Mucosa of gallbladder (tissue), 1 donor: ENCODE results near the gene ERCC1. TPM values are rescaled to one million over a fixed set of nuclear protein-coding genes. Genes with fewer than 3 reads are reported as not detected.
"Not testable (repeated sequence)": the region's sequence is repeated elsewhere in the genome, so short reads cannot be mapped to it uniquely, and the experiment has no call there.

Experiments
- DNase-seq: peaks from one replicate; pipeline ENCODE4 v3.0.0-alpha.2; 2020; ENCODE audit warnings: low spot score
- total RNA-seq: library from RNA; stranded (reverse); gene quantifications from one replicate; pipeline ENCODE4 v1.2.1, GENCODE V29; 2021
- donor health status: DM: no; HTN: no; CAD: no.

The ERCC1 gene
- total RNA-seq, 1 donor from 2014 or later = 57.0 TPM

- not testable (repeated sequence) for DNase-seq
Observed at GRCh38 chr19:45429896-45430295, 6.2 kb upstream of the ERCC1 start.

DNA sequence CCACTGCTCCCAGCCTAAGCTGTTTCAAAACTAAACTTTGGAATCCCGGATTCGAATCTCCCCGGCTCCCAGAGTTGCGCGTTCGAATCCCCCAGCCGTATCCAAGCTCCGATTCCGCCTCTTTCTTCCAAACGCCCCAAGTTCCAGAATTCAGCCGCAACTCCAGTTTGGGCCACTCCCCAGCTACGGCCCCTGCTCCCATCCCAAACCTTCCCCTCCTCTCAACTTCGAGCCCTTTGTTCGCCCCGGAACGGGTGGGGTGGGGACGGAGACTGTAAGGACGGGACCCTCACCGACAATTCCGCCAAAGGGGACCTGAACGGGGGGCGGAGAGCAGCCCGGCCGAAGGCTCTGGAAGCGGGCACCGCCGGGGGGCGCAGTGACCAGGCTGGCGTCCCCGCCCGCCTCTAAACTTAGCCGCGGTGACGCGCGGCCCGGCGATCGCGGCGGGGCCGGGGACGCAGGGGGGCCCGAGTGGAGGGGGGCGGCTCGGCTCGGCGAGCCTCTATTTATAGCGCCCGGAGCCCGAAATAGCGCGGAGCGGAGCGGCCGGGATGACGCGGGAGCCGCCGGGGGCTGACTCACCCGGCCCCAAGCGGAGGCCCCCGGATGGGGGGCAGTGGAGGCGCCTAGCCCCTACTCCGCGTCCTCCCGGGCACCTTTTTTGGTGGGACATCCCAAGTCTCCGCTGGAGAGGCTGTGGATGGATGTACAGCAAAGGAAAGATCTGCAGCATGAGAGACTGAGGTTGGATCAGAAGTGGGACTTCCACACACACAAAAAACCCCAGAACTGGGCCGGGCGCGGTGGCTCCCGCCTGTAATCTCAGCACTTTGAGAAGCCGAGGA is 4.9 kb upstream of the ERCC1 start:
- no peak for DNase-seq

DNA sequence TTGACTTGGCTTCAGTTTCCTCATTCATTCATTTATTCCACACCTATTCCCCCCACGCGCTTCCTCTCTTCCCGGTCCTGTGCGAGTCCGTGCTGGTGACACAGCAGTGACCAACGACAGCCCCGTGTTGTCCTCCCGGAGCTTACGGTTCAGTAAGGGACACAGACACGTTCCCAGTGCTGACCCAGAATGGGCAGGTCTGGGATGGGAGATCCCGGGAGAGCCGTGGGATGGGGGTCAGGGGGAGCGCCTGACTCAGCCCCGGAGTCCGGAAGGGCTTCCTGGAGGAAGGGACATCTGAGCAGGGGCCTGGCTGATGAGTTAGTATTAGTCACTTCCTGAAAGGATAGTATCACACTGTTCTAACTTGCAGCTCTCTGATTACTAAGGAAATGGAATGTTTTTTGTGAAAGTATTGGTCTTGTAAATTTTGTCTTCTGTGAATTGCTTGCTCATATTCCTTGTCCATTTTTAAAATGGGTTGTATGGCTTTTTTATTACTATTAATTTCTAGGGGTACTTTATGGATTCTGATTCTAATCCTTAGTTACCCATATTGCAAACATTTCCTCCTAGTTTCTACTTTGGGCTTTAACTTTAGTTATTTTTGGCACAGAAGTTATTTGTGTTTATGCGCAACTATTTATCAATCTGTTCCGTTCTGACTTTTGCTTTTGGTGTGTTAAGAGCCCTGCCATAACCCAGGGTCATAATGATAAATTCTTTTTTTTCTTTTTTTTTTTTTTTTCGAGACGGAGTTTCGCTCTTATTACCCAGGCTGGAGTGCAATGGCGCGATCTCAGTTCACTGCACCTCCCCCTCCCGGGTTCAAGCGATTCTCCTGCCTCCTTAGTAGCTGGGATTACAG is 708 bp upstream of the ERCC1 start:
- DNase-seq = peak; percentile 62

DNA sequence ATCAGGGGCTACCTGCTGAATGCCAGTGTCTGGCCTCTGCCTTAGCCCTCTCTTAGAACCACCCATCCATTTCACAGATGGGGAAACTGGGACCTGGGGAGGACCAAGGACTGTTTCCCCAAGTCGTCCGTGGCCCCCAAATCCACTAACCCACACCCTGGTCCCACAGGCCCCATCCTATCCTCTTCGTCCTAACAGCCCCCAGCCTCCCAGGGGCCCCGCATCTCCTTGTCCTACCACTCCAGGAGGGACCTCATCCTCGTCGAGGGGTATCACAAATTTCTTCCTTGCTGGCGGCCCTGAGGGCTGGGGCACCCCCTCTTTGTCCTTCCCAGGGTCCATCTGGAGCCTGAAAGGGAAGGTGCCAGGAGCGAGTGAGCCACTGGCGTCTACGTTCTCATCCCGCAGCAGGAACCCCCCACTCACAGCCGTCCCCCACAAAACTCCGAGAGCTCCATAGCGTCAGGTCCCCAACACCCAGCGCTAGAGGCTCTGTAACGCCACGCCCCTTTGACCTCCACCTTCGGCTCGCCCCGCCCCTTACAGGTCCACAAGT is 606 bp downstream of the ERCC1 start:
- no peak for DNase-seq

DNA sequence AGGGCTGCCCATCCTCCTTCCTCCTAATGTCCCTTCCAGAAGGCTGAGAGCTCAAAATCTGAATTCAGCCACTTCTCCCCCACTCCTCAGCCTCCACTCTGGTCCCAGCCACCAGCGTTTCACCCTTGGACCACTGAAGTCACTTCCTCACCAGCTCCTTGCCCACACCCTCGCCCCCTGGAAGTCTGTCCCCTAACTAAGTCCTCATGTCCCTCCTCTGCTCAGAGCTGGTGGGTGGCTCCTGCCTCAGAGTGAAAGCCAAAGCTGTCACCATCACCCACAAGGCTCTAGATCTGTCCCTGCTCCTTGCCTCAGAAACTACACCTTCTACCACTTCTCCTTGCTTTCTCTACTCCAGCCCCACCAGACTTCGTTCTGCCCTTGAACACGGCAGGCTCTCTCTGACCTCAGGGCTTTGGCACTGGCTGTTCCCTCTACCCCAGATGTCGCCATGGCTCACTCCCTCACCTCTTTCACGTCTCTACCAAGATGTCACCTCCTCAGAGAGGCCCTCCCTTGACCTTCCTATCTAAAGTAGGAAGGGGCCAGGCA is 1.7 kb downstream of the ERCC1 start:
- no peak for DNase-seq

DNA sequence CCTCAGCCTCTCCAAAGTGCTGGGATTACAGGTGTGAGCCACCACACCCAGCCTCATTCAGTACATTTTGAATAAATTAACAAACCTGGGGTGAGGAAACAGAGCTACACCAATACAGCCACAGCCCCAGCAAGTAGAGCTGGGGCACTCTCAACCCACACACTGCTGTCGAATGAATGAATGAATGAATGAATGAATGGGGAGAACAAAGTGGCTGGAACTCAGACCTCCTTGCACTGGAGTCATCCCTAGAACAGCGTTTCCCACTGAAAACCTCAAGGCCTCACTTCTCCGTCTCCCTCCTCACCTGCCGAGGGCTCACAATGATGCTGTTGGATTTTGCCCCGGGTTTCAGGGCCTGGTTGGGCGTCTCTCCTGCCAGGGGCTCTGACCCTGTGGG is 2.8 kb downstream of the ERCC1 start:
- DNase-seq = no peak

DNA sequence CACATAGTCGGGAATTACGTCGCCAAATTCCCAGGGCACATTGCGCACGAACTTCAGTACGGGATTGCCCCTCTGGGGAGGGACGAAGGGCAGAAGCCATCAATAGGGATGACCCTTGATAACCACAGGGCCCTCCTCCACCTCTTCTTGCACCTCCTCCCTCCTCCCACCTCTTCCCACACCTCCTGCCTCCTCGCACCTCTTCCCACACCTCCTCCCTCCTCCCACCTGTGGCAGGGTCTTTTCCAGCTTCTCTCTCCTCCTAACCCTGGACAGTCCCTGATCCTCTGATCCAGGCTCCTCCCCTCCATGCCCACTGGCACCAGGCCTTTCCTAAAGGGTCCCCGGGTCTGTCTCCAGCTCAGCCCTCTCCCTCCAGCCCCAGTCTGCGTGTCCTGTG is 3.4 kb downstream of the ERCC1 start:
- no peak for DNase-seq

GRCh38 chr19:45419895-45420294 is 3.8 kb downstream of the ERCC1 start:
- no peak for DNase-seq

DNA sequence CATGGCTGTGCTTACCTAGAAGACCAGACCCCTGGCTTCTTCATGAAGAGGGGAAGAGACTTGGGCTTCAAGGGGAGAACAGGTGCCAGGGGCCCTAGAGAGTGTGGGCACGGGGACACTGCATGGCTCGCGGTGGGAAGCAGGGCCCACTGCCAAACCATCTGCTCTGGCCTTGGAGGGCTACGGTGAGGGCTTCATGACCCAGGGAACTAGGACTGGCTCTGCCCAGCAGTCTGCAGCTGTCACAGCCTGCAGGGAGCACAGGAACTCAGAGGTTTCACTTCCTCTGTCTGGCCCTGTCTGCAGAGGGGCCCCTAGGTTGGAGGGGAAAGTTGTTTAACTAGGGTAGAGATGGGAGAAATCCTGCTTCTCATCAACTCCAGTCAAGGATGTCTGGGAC is 4.3 kb downstream of the ERCC1 start:
- DNase-seq = no peak

DNA sequence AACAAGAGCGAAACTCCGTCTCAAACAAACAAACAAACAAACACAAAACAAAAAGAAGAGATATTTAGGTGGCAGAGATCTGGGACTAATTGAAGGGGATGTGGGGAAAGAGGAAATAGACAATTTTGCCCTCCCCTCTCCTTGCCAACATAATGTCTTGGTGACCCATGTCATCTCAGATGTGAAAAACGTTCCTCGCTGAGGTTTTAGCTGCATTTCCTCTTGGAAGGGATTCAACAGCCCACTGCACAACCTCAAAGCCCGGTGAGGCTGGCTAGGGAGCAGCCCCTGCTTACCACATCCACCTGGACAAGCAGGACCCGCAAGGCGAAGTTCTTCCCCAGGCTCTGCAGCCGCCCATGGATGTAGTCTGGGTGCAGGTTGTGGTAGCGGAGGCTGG is 4.9 kb downstream of the ERCC1 start:
- no peak for DNase-seq

DNA sequence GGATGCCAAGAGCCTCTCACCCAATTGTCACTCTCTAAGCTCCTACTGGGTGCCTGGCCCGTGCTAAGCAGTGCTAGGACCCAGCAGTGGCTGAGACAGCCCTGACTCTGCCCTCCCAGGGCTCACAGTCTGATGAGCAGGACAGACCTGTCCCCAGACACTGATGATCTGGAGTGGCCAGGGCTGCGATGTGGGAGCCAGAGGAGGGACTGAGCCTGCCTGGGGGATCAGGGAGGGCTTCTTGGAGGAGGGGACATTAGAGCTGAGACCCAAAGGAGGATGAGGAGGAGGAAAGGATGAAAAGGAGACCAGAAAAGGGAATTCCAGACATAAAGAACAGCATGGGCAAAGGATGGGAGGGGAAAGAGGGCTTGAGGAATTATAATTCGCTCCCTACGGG is 6.6 kb downstream of the ERCC1 start:
- no peak for DNase-seq

DNA sequence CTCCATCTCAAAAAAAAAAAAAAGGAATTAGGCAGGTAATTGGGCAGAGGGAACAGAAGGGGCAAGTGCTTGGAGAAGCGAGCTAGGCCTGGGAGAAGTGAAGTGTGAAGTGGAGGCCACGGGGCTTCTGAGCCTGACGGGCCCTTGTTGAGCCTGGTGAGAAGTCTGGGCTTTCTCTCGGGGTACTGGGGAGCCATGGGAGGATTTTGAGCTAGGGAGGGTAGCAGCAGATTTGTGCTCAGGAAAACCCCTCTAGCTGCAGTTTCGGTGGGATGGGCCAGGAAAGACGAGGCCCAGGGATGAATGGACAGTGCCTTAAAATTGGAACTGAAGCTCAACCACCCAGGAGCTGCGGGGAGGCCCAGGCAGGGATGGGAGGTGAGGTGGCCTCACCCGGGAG is 9.2 kb downstream of the ERCC1 start:
- DNase-seq = no peak

GRCh38 chr19:45413497-45413896 is 10.2 kb downstream of the ERCC1 start:
- no peak for DNase-seq

DNA sequence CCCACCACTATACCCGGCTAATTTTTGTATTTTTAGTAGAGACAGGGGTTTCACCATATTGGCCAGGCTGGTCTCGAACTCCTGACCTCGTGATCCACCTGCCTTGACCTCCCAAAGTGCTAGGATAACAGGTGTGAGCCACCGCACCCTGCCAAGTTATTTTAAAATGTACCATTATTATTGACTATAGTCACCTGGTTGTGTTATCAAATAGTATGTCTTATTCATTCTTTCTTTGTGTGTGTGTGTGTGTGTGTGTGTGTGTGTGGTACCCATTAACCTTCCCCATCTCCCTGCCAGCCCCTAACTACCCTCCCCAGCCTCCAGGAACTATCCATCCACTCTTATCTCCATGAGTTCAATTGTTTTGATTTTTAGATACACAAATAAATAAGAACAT is 13.4 kb downstream of the ERCC1 start:
- DNase-seq = not testable (repeated sequence)

- no peak for DNase-seq
Observed at GRCh38 chr19:45409557-45409920, 14.2 kb downstream of the ERCC1 start.

GRCh38 chr19:45408830-45409556 is 14.7 kb downstream of the ERCC1 start:
- no peak for DNase-seq

- DNase-seq = no peak
Observed at GRCh38 chr19:45408121-45408520, 15.6 kb downstream of the ERCC1 start.

- not testable (repeated sequence) for DNase-seq
Observed at GRCh38 chr19:45407585-45407984, 16.1 kb downstream of the ERCC1 start.

DNA sequence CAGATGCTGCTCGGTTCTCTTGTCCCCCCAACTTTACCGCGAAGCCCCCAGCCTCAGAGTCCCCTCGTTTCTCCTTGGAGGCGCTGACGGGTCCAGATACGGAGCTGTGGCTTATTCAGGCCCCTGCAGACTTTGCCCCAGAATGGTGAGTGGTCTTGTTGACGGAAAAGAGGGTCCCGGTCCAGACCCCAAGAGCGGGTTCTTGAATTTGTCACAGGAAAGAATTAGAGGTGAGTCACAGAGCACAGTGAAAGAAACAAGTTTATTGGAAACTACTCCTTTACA is 16.7 kb downstream of the ERCC1 start:
- DNase-seq = no peak

DNA sequence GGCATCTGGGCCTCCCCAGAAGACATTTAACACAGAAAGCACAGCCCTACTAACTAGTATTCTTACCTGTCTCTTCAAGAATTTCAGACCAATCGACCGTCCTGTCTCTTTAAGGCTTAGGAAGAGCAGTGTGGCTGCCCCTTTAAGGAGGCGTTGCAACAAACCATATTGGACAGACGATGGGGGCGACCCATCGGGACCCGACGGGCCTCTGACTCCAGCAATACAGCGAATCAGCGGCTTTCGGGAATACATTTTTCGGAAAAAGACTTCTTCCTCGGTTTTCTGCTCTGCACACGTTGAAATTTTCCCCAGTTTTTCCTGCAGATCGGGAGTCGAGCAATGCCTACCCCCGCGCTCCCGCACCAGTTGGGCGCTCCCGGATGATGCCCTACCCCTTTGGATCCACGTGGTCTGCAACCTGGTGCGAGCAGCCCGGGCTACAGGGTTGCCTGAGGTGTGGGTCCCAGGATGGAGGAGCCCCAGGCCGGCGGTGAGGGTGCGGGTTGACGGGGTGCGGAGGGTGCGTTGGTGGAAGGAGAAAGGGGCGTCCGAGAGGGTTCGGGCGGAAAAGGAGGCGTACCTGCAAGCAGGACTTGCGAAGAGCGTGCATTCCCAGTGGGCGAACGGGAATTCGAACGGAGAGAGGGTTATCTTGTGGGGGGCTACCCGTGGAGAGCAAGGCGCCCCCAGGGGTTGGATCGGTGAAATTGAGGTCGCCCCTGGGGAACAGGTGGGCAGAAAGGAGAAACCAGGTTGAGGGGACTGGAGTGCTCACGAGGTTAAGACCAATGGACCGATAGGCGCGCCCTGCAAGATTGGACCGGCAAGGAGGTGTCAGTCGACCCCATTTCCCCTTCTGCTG is 17.3 kb downstream of the ERCC1 start, which contains the start of gene POLR1G:
Gene POLR1G (plus strand): TSS at position 419 of the 865 bp plus-strand sequence. CDS start 53 bp downstream, at position 472.
- DNase-seq = peak; percentile 78
